K562 (cell line): ENCODE measurements around the gene WWC2. TPM values are rescaled to one million over a fixed set of nuclear protein-coding genes. Genes with fewer than 3 reads are reported as not detected.

Experiments
- ATAC-seq: fragments of 200-7000 bp; cut with Tn5 transposase; 3 replicates; pipeline ENCODE4 v1.9.1; 2020; ENCODE audit warnings: moderate library complexity
- BruUV-seq: library from RNA; stranded (reverse); fragments of 400-500 nt; replicated peaks from 2 replicates; lab custom pipeline; 2021; lab: Mats Ljungman, UMichigan
- CTCF ChIA-PET: fragments of 300-600 bp; formaldehyde crosslinking; extraction: SDS; loops from one replicate; lab custom pipeline; 2021; ENCODE audit warnings: low intra/inter-chr PET ratio; lab: Yijun Ruan, JAX
- POLR2A ChIA-PET: fragments of 300-600, 350-650 bp; sonication (Branson Sonifier 250); formaldehyde crosslinking; extraction: SDS; loops from one replicate; lab custom pipeline; 2021; ENCODE audit warnings: antibody characterized with exemption, inconsistent platforms; lab: Yijun Ruan, JAX
- DNase-seq, 4 experiments: peaks; one replicate each; pipeline versions ENCODE4 v3.0.0 to v3.0.0-alpha.2; 2011 to 2018; ENCODE audit warnings: low spot score in 3 of 4, mixed read lengths in 3 of 4; ENCODE audit errors: extremely low read depth in 1 of 4
- FAIRE-seq: peaks from 2 replicates; lab custom pipeline; 2011; peaks lifted over from hg19 to GRCh38; lab: Jason Lieb, UNC
- H2AFZ ChIP-seq: 2 replicates; pipeline ENCODE4 v1.6.0; 2011; ENCODE audit warnings: low read depth, low read length, control low read depth, inconsistent platforms
- H3K27ac ChIP-seq: fragments of 200-600 bp; 3 replicates; pipeline ENCODE4 v1.8.0; 2011; ENCODE audit warnings: low read depth, mild to moderate bottlenecking, control low read depth, inconsistent platforms, low read length, moderate library complexity, mixed read lengths; ENCODE audit errors: extremely low read depth
- H3K27me3 ChIP-seq, 2 experiments: fragments of 300-600 bp in 1 of 2; 2 replicates in 1 of 2; 3 replicates in 1 of 2; pipeline versions ENCODE4 v1.6.0 to v1.8.0; 2011; ENCODE audit warnings: inconsistent platforms in 2 of 2, low read length in 2 of 2, mild to moderate bottlenecking in 1 of 2, mixed read lengths in 1 of 2, moderate library complexity in 1 of 2; ENCODE audit not compliant: control insufficient read depth in 2 of 2, insufficient read depth in 2 of 2
- H3K36me3 ChIP-seq: fragments of 300-600 bp; 3 replicates; pipeline ENCODE4 v1.8.0; 2011; ENCODE audit warnings: mild to moderate bottlenecking, low read length, inconsistent platforms; ENCODE audit not compliant: control insufficient read depth, insufficient read depth
- H3K4me1 ChIP-seq, 2 experiments: fragments of 200-600 bp in 1 of 2; replicated peaks in 1 of 2; 2 replicates in 1 of 2; 3 replicates in 1 of 2; pipeline versions ENCODE4 v1.5.1 to v1.8.0; 2011; ENCODE audit warnings: inconsistent platforms in 2 of 2, low read length in 2 of 2, mild to moderate bottlenecking in 1 of 2, mixed read lengths in 1 of 2, moderate library complexity in 1 of 2; ENCODE audit not compliant: control insufficient read depth in 2 of 2, insufficient read depth in 2 of 2
- H3K4me2 ChIP-seq: 2 replicates; pipeline ENCODE4 v1.6.1; 2011; ENCODE audit warnings: low read length, control low read depth, inconsistent platforms, mixed read lengths; ENCODE audit not compliant: insufficient read depth
- H3K4me3 ChIP-seq: fragments of 200-600 bp; sonication (generic), shearing (Covaris generic); 2 replicates; pipeline ENCODE4 v1.5.1; 2016; ENCODE audit warnings: control low read depth, inconsistent platforms
- H3K79me2 ChIP-seq: fragments of 200-600 bp; 3 replicates; pipeline ENCODE4 v1.8.0; 2011; ENCODE audit warnings: low read length, inconsistent platforms; ENCODE audit not compliant: control insufficient read depth, insufficient read depth
- H3K9ac ChIP-seq, 2 experiments: 2 replicates each; pipeline versions ENCODE4 v1.6.0 to v1.6.1; 2011; ENCODE audit warnings: low read depth in 2 of 2, low read length in 2 of 2, control low read depth in 1 of 2, inconsistent platforms in 1 of 2, mild to moderate bottlenecking in 1 of 2, mixed read lengths in 1 of 2; ENCODE audit not compliant: insufficient read depth in 1 of 2
- H3K9me1 ChIP-seq: one replicate; pipeline ENCODE4 v1.6.0; 2011; ENCODE audit warnings: inconsistent platforms, mild to moderate bottlenecking, low read length, moderate library complexity; ENCODE audit not compliant: control insufficient read depth, insufficient read depth
- H3K9me3 ChIP-seq: replicated peaks from 2 replicates; pipeline ENCODE4 v1.5.1; 2011; ENCODE audit warnings: low read depth, low read length, inconsistent platforms; ENCODE audit not compliant: control insufficient read depth, insufficient read depth
- H4K20me1 ChIP-seq: replicated peaks from 2 replicates; pipeline ENCODE4 v1.6.1; 2011; ENCODE audit warnings: low read length, inconsistent platforms, mixed read lengths; ENCODE audit not compliant: control insufficient read depth, insufficient read depth
- DLX4 ChIP-seq: fragments of 250-450 bp; sonication (Bioruptor Pico); IDR thresholded peaks from 2 replicates; pipeline ENCODE4 v1.6.1; 2021; ENCODE audit warnings: mild to moderate bottlenecking
- ETV5 ChIP-seq: sonication (generic); formaldehyde crosslinking; IDR thresholded peaks from 2 replicates; pipeline ENCODE4 v1.4.0; 2020; ENCODE audit warnings: low read depth, mild to moderate bottlenecking, missing genetic modification reagents
- GABPA ChIP-seq: fragments of 200-800 bp; sonication (Bioruptor generic); conservative IDR thresholded peaks from 2 replicates; pipeline ENCODE4 v1.6.1; 2016; ENCODE audit warnings: low read depth, missing genetic modification characterization, missing compliant biosample characterization
- RBM25 ChIP-seq: fragments of 200-400 bp; formaldehyde crosslinking; IDR thresholded peaks from 2 replicates; pipeline ENCODE4 v1.6.1; 2018; ENCODE audit warnings: low read length, low read depth, moderate library complexity; ENCODE audit not compliant: severe bottlenecking
- ZFX ChIP-seq: sonication (generic); formaldehyde crosslinking; IDR thresholded peaks from 2 replicates; pipeline ENCODE4 v1.8.0; 2022; ENCODE audit warnings: mild to moderate bottlenecking, missing genetic modification reagents, moderate library complexity
- ZNF589 ChIP-seq: fragments of 200-800 bp; sonication (Bioruptor generic); IDR thresholded peaks from 2 replicates; pipeline ENCODE4 v1.6.1; 2016; ENCODE audit warnings: low read depth, missing genetic modification characterization, missing compliant biosample characterization
- WGBS: fragments of 100-300 bp; shearing (Covaris generic); methylation state at CpG from one replicate; pipeline ENCODE4 v1.1.6; 2016; ENCODE audit warnings: low coverage, mixed read lengths; ENCODE audit not compliant: insufficient coverage; ENCODE audit errors: missing lambda C conversion rate; 5-methylcytosine and 5-hydroxymethylcytosine counted together
- in situ Hi-C: fragments of 300-500 bp; cut with MboI; formaldehyde crosslinking; loops from 4 replicates; pipeline ENCODE4 v1.15.0; 2018; ENCODE audit warnings: inconsistent platforms, mixed read lengths
- intact Hi-C: fragments of 100-400 bp; cut with micrococcal nuclease; formaldehyde crosslinking; loops from 2 replicates; pipeline ENCODE4 v1.14.2; 2022
- polyA plus RNA-seq, 8 experiments: library from polyadenylated mRNA; depleted of rRNA in 4 of 8; stranded (reverse) in 5 of 8; unstranded in 3 of 8; fragments of >200 nt; fragmentation: Nextera tagmentation in 2 of 8; fragmentation: Illumina TruSeq in 1 of 8; extraction: Ambion mirVana in 2 of 8; extraction: Trizol in 1 of 8; gene quantifications; 2 replicates each; pipeline versions ENCODE4 v1.2.1 to v1.2.3, GENCODE V29; 2011 to 2014; ENCODE audit warnings: inconsistent platforms in 1 of 8, missing spikeins in 1 of 8
- total RNA-seq, 7 experiments: library from RNA; depleted of rRNA in 6 of 7; stranded (reverse); fragments of >200 nt in 6 of 7; fragmentation: Illumina TruSeq in 2 of 7; extraction: Trizol in 2 of 7; gene quantifications; 2 replicates each; pipeline versions ENCODE4 v1.2.1 to v1.2.3, GENCODE V29; 2011 to 2021; ENCODE audit warnings: low replicate concordance in 1 of 7

The WWC2 gene
- total and polyA plus RNA-seq, 9 of the 15 experiments (the other 6 are each of a cell fraction or from before 2014, with no cell fraction given): 3.7 to 39.4 (median 19.6) TPM

- no peak for TF ChIP-seq DLX4 (CRISPR knock-in tag)
These were observed 46.7 kb downstream of the WWC2 start (continued) for GRCh38 chr4:183145773-183146172.

DNA sequence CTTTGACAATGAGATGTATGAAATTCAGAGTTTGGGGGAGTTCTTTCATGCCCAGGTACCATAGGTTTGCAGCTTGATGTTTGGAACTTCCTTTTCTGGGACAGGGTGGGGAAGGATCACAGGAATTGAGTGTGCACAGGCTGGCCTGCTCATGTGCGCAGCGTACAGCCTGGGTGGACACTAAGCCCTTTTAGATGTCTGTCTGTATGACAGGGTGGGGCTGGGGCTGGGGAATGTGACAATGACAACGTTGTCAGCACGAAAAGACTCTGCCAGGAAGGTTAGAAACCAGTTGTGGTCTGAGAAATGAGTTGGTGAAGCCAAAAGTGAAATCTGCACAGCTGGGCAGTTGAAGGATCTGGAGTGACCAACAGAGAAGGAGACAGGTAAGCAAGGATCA lies 47.4 kb downstream of the WWC2 start:
- no peak for TF ChIP-seq GABPA (tag)
- TF ChIP-seq, all 486 proteins: peak for 0
- Histone ChIP-seq H3K4me1 (peaks cover 0 to 28% of the 10 kb centered on the region in 2 experiments; a peak in 4 of 5 replicates), H3K4me3 (no peak overlapping the region), H4K20me1 (peaks cover 4% of the 10 kb centered on the region), H3K9me3 (no peaks in the 10 kb centered on the region), H3K4me2 (no peak overlapping the region), H3K27me3 (no peaks in the 10 kb centered on the region), H3K36me3 (no peaks in the 10 kb centered on the region), H3K9ac (no peak overlapping the region), H3K79me2 (peaks cover 13% of the 10 kb centered on the region; the same call in 2 of the 3 replicates), H3K27ac (0 out of 3 replicates have a peak overlapping the region, but pooled peaks have one; percentile 24), H3K9me1 (no peaks in the 10 kb centered on the region), H2AFZ (no peak overlapping the region)
- FAIRE-seq (no peak), ATAC-seq (peak; percentile 84), DNase-seq (peak in 1 of 4 experiments; percentile 16)
- CTCF ChIA-PET: no interaction called here
- no TSS peak for BruUV-seq
- in situ Hi-C loops (no loop called here), intact Hi-C loops (no loop called here)
- POLR2A ChIA-PET: interaction anchor here (1.4 kb wide), 1 partner anchor 21 kb away, joined by 4 read pairs; no protein-coding TSS in a partner anchor
- 11% methylated on average over 4 of the region's 4 CpGs for whole genome bisulfite sequencing

- Histone ChIP-seq H3K27me3 (no peaks in the 10 kb centered on the region), H3K9me3 (no peaks in the 10 kb centered on the region), H3K9ac (no peak overlapping the region), H3K36me3 (no peaks in the 10 kb centered on the region), H3K4me2 (no peak overlapping the region), H4K20me1 (peaks cover 4% of the 10 kb centered on the region), H3K9me1 (no peaks in the 10 kb centered on the region), H3K79me2 (peaks cover 7% of the 10 kb centered on the region; the same call in 1 of the 3 replicates), H3K27ac (no peak overlapping the region), H3K4me1 (peaks cover 0 to 22% of the 10 kb centered on the region in 2 experiments; a peak in 4 of 5 replicates), H3K4me3 (no peak overlapping the region), H2AFZ (no peak overlapping the region)
- no TSS peak for BruUV-seq
- ATAC-seq (no peak), FAIRE-seq (no peak), DNase-seq (no peak)
- WGBS: 29% methylated on average over 3 of the region's 3 CpGs
- no peak for TF ChIP-seq ETV5
- no peak for TF ChIP-seq ZNF589
- no peak for TF ChIP-seq ZFX
- TF ChIP-seq RBM25: peak; percentile 31
- ChIA-PET CTCF (no interaction called here), POLR2A (no interaction called here)
- in situ Hi-C loops: no loop called here
- intact Hi-C loops: no loop called here
These were observed 48.1 kb downstream of the WWC2 start for GRCh38 chr4:183147196-183147595.
